HG03025 (cell line): ENCODE results near the gene PTPN3.

ENCODE experiments used
- ATAC-seq: cut with Tn5 transposase; IDR thresholded peaks from one replicate; pipeline ENCODE4 v1.9.1; 2021; ENCODE audit warnings: mild to moderate bottlenecking, moderate library complexity; ENCODE audit not compliant: unreplicated experiment, low FRiP score

PTPN3 gene

GRCh38 chr9:109507421-109507838, 9.3 kb upstream of the PTPN3 start:
- ATAC-seq = no peak

- ATAC-seq = no peak
Measured at GRCh38 chr9:109506097-109506712, 8.1 kb upstream of the PTPN3 start.

GRCh38 chr9:109504689-109505088, 6.6 kb upstream of the PTPN3 start:
- ATAC-seq = no peak

GRCh38 chr9:109500421-109500974, 2.4 kb upstream of the PTPN3 start:
- ATAC-seq = no peak

GRCh38 chr9:109499631-109500410, 1.7 kb upstream of the PTPN3 start:
- ATAC-seq = no peak

GRCh38 chr9:109499093-109499630, 1.1 kb upstream of the PTPN3 start:
- no peak for ATAC-seq

GRCh38 chr9:109497226-109498153, 617 bp downstream of the PTPN3 start:
- ATAC-seq = no peak

- no peak for ATAC-seq
Measured at GRCh38 chr9:109496841-109497225, 1.3 kb downstream of the PTPN3 start.

GRCh38 chr9:109496218-109496617, 1.9 kb downstream of the PTPN3 start:
- no peak for ATAC-seq

- ATAC-seq = no peak
Measured at GRCh38 chr9:109493648-109494047, 4.5 kb downstream of the PTPN3 start.

- ATAC-seq = no peak
Measured at GRCh38 chr9:109491590-109491989, 6.5 kb downstream of the PTPN3 start.

GRCh38 chr9:109488791-109489492, 9.2 kb downstream of the PTPN3 start:
- no peak for ATAC-seq

- no peak for ATAC-seq
Measured at GRCh38 chr9:109488351-109488750, 9.8 kb downstream of the PTPN3 start.

- no peak for ATAC-seq
Measured at GRCh38 chr9:109487247-109487646, 10.9 kb downstream of the PTPN3 start.

- ATAC-seq = no peak
Measured at GRCh38 chr9:109483744-109484429, 14.2 kb downstream of the PTPN3 start.

- ATAC-seq = no peak
Measured at GRCh38 chr9:109482391-109482916, 15.7 kb downstream of the PTPN3 start.

- no peak for ATAC-seq
Measured at GRCh38 chr9:109481856-109482255, 16.3 kb downstream of the PTPN3 start.

GRCh38 chr9:109479822-109480221, 18.3 kb downstream of the PTPN3 start:
- ATAC-seq = no peak
